Measurements from ENCODE around the gene RALGDS. TPM values are rescaled to one million over a fixed set of nuclear protein-coding genes. Genes with fewer than 3 reads are reported as not detected.
A peak's percentile ranks its signal among the peaks of the same experiment; 100 is the strongest.

Gene RALGDS
- total RNA-seq, 2 experiments from 2014 or later, result 23.8 to 28.2 TPM

DNA sequence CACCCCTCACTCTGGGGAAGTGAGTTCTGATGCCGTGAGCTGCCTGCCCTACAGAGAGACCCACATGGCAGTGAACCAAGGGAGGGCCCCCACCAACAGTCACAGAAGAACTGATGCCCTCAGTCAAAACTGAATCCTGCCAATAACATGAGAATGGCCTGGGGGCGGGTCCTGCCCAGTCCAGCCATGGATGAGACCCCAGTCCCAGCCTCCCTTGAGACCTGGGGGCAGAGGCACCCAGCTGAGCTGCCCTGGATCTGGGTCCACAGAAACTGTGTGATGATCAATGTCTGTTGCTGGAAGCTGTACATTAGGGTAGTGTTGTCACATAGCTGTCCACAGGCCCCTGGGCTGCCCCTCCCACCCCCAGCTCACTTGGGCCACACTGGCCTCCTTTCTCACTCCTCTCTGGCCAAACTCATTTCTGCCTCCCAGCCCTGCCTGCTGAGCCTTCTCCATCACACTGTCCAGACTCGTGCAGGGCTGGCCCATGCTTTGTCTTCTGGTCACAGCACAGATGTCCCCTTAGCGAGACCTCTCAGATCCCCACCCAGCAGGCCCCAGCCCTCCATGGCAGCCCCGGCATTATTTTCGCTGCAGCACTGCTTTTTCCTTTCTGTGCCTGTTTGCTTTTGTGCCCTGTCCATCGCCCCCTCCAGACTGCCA, 25.8 kb upstream of the RALGDS start:
- Histone ChIP-seq H3K9me3 (ENCODE audit: low read length) (no peaks in the 10 kb centered on the region), H3K79me2 (ENCODE audit: insufficient read depth, low read depth, low read length) (peaks cover 10% of the 10 kb centered on the region; the same call in 1 of the 2 replicates), H3K4me2 (ENCODE audit: low read length) (peak overlapping the region; percentile 84), H3K36me3 (ENCODE audit: insufficient read depth, low read length) (no peaks in the 10 kb centered on the region; the same call in 1 of the 2 replicates), H3K4me3 (ENCODE audit: low read depth, low read length, poor library complexity, severe bottlenecking) (no peak overlapping the region), H3K4me1 (ENCODE audit: insufficient read depth, low read length, poor library complexity, severe bottlenecking) (peaks cover 37% of the 10 kb centered on the region), H2AFZ (ENCODE audit: low read length) (no peak overlapping the region), H3K9me2 (ENCODE audit: insufficient read depth, low read length) (no peaks in the 10 kb centered on the region), H3K27ac (ENCODE audit: low read depth, low read length, poor library complexity, severe bottlenecking) (no peak overlapping the region), H4K20me1 (ENCODE audit: insufficient read depth, low read length) (peaks cover 17% of the 10 kb centered on the region)
- TF ChIP-seq CTCF (conservative IDR thresholded peaks at IDR 0.05; ENCODE audit: low read length) (no peak), EZH2phosphoT487 (IDR thresholded peaks at IDR 0.05; ENCODE audit: borderline replicate concordance, low read depth, low read length) (no peak)
- DNase-seq (ENCODE audit: low spot score), result no peak
- intact Hi-C loops (cut with micrococcal nuclease; ENCODE audit: unreplicated experiment), result no loop called here
- CTCF ChIA-PET (ENCODE audit: unreplicated experiment), result interaction anchor here (0.6 kb wide), 1 partner anchor 1773 kb away, joined by 4 read pairs; no protein-coding TSS in a partner anchor
- POLR2A ChIA-PET, result no interaction called here
- no TSS peak for BruUV-seq (replicated peaks)

DNA sequence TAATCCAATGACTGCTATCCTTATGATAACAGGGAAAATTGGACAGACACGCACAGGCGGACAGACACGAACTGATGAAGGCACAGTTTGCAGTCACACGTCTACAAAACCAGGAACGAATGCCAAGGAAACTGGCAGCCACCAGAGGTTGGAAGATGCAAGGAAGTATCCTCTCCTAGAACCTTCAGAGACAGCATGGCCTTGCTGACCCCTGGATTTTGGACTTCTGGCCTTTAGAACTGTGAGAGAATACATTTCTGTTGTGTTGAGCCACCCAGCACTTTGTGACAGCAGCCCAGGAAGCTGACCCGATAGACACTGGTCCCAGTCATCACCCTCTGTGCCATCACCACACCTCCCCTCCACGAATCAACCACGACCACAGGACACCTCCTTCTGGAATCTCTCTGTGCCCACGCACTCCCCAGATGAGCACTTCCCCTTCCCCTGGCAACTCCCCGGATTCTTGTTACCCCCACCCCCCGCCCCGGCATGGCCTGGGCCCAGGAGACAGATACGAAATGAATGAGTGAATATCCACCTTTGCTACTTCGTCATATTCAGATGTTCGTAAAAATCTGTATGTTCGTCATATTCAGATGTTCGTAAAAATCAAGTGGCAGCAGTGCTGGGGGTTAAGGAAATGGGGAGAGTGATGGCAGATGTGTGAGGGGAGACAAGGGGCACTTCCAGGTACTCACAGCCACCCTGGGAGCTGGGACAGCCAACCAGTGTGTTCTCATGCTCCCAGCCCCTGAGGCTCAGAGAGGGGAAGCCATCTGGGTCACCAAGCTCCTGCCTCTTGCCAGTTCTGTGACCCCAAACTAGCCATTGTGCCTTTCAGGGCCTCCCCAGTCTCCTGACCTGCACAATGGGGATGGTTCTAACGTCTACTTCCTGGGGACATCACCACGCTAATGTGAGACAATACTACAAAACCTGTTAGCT, 24.1 kb upstream of the RALGDS start:
- POLR2A ChIA-PET, result no interaction called here
- H3K9me3 ChIP-seq (ENCODE audit: low read length), result no peaks in the 10 kb centered on the region
- no peak overlapping the region for H3K27ac ChIP-seq (ENCODE audit: low read depth, low read length, poor library complexity, severe bottlenecking)
- H3K4me3 ChIP-seq (ENCODE audit: low read depth, low read length, poor library complexity, severe bottlenecking), result no peak overlapping the region
- H4K20me1 ChIP-seq (ENCODE audit: insufficient read depth, low read length), result peaks cover 17% of the 10 kb centered on the region
- no peak for TF ChIP-seq CTCF (conservative IDR thresholded peaks at IDR 0.05; ENCODE audit: low read length)
- TF ChIP-seq EZH2phosphoT487 (IDR thresholded peaks at IDR 0.05; ENCODE audit: borderline replicate concordance, low read depth, low read length), result no peak
- H3K9me2 ChIP-seq (ENCODE audit: insufficient read depth, low read length), result no peaks in the 10 kb centered on the region
- H3K36me3 ChIP-seq (ENCODE audit: insufficient read depth, low read length), result no peaks in the 10 kb centered on the region; the same call in 1 of the 2 replicates
- BruUV-seq (replicated peaks), result TSS peak; percentile 48
- CTCF ChIA-PET (ENCODE audit: unreplicated experiment), result interaction anchor here (0.9 to 1.0 kb wide), 2 partner anchors 14 to 42 kb away, joined by 3 read pairs; no protein-coding TSS in a partner anchor
- peak overlapping the region; percentile 70 for H3K4me2 ChIP-seq (ENCODE audit: low read length)
- no peak overlapping the region for H2AFZ ChIP-seq (ENCODE audit: low read length)
- DNase-seq (ENCODE audit: low spot score), result no peak
- peaks cover 38% of the 10 kb centered on the region for H3K4me1 ChIP-seq (ENCODE audit: insufficient read depth, low read length, poor library complexity, severe bottlenecking)
- peaks cover 10% of the 10 kb centered on the region; the same call in 1 of the 2 replicates for H3K79me2 ChIP-seq (ENCODE audit: insufficient read depth, low read depth, low read length)
- intact Hi-C loops (cut with micrococcal nuclease; ENCODE audit: unreplicated experiment), result loop anchor here (1.0 to 2.0 kb wide), 3 partner anchors 42 to 122 kb away; no protein-coding TSS in a partner anchor

Data from OCI-LY7 (cell line).